ENCODE measurements around the gene GRAMD1A.
"Not testable (repeated sequence)": the region's sequence is repeated elsewhere in the genome, so short reads cannot be mapped to it uniquely, and the experiment has no call there.

GRAMD1A gene

DNA sequence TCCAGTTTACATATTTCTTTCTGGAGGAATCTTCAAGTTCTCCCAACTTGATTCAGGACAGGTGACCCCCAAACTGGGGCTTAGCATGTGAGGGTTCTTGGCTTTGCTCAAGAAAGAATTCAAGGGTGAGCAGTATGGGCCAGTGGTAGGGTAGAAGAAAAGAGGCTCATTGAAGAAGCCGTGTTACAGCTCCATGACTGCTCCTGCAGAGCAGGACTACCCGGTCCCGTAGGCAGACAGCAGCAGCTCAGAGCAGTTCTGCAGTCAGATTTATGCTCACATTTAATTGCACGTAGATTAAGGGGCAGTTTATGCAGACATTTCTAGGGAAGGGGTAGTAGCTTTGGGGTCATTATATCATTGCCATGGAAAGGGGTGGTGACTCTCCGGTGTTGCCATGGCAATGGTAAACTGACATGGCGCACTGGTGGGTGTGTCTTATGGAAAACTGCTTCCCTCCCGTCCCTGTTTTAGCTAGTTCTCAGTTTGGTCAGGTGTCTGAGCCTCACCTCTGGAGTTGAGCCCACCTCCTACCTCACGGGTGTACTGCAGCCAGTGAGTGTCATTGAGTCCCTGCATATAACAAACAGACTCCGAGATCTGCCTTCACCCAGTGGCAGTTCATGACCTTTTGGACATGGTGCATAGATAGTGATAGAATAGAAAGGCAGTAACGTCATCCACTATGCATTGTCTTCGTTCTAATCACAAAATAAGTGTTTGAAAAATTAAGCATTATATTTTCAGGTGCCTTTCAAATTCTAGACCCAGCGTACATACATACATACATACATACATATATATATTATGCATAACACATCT is 20.1 kb upstream of the GRAMD1A start:
- DNase-seq (ENCODE audit: low read depth), result no peak

- DNase-seq (ENCODE audit: low read depth), result no peak
These were observed 17.8 kb upstream of the GRAMD1A start for GRCh38 chr19:34982275-34982674.

- no peak for DNase-seq (ENCODE audit: low read depth)
These were observed 16.3 kb upstream of the GRAMD1A start for GRCh38 chr19:34983786-34984185.

GRCh38 chr19:34984287-34984686 is 15.8 kb upstream of the GRAMD1A start:
- no peak for DNase-seq (ENCODE audit: low read depth)

GRCh38 chr19:34985249-34986022 is 14.7 kb upstream of the GRAMD1A start:
- DNase-seq (ENCODE audit: low read depth), result no peak

DNA sequence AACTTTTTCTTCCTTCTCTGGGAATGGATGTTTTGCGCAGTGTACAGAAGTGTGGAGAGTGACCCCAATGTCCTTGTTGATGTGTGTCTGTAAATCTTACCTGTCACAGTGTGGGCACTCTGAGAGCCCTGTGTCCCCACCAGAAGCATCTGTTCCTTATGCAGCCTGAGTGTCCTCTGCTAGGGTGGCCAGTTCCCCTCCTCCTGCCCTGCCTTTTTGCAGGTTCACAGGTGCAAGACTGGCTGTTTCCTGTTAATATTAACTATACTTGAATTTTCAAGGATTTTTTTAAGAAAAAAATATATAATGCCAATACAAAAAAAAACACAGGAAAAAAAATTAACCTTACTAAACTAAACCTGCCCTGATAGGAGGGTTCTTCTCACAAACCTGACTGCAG is 12.0 kb upstream of the GRAMD1A start:
- no peak for DNase-seq (ENCODE audit: low read depth)

DNA sequence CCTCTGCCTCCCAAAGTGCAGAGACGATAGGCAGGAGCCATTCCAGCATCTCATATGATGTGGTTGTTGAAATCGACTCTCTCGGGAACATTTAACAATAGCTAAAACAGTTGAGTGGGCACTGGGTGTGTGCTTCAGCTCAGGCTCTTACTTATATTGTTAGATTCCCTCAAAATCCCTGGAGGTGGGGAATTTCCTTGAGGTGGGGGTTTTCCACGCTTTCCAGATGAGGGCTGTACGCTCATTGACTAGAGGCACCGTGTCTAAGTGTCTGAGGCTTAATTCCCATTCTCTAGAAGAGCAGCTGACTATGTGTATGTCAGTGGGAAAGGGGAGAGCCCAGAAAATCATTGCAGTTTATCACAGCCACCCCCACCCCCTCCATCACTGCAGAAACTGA is 10.8 kb upstream of the GRAMD1A start:
- no peak for DNase-seq (ENCODE audit: low read depth)

DNA sequence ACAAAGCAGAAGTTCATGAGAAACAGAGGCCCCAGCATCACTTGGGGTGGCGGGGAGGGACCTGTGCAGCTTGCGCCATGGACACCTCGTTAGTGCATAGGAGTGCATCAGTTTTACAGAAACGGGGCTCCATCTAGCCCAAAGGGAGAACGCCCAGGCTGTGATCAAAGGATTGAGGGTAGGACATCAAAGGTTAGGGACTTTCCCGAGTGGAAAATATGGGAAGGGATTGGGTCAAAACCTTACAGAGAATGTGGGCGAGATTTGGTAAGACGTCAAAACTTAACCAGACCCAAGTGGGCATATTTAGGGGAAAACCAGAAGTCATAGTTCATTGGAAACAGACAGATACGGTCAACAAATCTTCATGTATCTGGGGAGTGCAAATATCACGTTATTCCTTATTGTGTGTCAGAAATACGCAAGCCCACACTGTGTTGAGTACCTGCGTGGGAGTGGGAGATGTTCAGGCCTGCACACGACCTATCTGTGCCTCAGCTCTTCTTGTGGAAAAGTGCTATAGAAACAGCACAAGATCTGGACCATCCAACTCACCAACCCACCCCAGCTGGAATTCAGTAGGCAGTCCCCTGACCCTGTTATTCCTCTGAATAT is 9.4 kb upstream of the GRAMD1A start:
- no peak for DNase-seq (ENCODE audit: low read depth)

GRCh38 chr19:34991542-34992333 is 8.4 kb upstream of the GRAMD1A start:
- no peak for DNase-seq (ENCODE audit: low read depth)

GRCh38 chr19:34992582-34992981 is 7.5 kb upstream of the GRAMD1A start:
- not testable (repeated sequence) for DNase-seq (ENCODE audit: low read depth)

DNA sequence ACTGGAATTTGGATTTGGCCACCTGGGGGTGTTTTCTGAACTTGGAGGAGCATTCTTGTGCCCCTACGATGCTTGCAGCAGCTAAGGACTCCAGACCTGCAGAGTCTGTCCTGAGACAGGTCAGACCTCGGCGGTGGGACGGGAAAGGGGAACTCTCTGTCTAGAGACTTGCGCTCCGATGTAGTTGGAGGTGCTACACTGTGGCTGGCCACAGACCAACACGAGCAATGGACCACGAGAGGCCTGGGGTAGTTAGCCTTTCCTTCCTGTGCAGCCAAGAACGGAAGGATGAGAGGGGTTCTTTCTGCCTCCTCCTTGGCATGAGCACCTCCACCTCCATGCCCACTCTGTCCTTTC is 5.9 kb upstream of the GRAMD1A start:
- no peak for DNase-seq (ENCODE audit: low read depth)

- no peak for DNase-seq (ENCODE audit: low read depth)
These were observed 5.2 kb upstream of the GRAMD1A start for GRCh38 chr19:34994643-34995541.

DNA sequence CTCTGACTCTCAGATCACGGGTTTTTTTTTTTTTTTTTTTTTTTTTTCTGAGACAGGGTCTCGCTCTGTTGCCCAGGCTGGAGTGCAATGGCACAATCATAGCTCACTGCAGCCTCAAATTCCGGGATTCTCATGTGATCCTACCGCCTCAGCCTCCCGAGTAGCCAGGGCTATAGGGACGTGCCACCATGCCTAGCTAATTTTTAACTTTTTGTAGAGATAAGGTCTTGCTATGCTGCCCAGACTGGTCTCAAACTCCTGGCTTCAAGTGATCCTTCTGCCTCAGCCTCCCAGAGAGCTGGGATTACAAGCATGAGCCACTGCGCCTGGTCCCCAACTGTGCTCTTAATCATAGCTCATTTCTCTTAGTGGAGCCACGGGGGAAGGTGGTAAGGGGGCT is 4.6 kb upstream of the GRAMD1A start:
- DNase-seq (ENCODE audit: low read depth), result no peak

GRCh38 chr19:34997071-34997617 is 3.0 kb upstream of the GRAMD1A start:
- no peak for DNase-seq (ENCODE audit: low read depth)

- not testable (repeated sequence) for DNase-seq (ENCODE audit: low read depth)
These were observed 1.9 kb upstream of the GRAMD1A start for GRCh38 chr19:34998224-34998623.

DNA sequence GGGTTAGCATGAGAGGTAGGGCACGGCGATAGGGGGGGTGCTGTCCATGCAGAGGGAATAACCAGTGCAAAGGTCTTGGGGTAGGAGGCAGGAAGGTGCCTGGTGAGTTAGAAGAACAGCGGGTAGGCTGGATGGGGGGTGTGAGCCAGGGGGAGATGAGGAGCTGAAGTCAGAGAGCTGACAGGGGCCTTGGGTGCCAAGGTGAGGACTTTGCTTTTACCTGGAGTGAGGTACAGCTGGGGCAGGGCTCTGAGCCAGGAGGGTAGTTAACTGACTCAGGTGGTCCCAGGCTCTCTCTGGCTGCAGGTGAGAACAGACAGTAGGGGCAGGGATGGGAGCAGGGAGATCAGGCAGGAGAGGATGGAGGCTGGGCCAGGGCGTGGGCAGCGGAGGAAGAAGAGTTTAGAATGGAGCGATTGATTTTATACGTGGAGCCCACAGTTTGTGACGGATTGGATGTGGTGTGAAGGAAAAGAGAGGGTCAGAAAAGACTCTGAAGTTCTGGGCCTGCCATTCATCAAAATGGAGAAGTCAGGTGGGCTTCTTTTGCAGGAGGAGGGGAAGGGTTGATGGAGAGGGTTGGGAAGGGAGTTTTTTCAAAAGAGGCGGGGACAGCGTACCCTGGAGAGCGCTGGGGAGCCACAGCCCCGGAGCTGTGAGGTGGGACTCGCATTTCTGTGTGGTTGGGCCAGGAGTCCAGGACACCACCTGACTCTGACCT is 1.2 kb upstream of the GRAMD1A start:
- no peak for DNase-seq (ENCODE audit: low read depth)

DNA sequence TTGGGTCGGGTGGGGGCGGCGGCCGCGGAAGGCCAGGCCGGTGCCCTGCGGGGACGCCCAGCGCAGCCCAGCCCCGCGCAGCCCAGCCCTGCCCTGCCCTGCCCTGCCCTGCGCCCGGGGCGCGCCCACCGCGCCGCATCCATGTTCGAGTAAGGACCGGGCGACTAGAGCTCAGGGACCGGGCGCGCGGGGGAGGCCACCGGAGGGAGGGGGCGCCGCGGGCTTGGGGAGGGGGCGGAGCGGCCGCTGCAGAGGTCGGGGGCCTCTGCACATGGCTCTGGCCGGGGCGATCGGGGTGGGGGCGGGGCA is 169 bp downstream of the GRAMD1A start:
- DNase-seq (ENCODE audit: low read depth), result no peak

DNA sequence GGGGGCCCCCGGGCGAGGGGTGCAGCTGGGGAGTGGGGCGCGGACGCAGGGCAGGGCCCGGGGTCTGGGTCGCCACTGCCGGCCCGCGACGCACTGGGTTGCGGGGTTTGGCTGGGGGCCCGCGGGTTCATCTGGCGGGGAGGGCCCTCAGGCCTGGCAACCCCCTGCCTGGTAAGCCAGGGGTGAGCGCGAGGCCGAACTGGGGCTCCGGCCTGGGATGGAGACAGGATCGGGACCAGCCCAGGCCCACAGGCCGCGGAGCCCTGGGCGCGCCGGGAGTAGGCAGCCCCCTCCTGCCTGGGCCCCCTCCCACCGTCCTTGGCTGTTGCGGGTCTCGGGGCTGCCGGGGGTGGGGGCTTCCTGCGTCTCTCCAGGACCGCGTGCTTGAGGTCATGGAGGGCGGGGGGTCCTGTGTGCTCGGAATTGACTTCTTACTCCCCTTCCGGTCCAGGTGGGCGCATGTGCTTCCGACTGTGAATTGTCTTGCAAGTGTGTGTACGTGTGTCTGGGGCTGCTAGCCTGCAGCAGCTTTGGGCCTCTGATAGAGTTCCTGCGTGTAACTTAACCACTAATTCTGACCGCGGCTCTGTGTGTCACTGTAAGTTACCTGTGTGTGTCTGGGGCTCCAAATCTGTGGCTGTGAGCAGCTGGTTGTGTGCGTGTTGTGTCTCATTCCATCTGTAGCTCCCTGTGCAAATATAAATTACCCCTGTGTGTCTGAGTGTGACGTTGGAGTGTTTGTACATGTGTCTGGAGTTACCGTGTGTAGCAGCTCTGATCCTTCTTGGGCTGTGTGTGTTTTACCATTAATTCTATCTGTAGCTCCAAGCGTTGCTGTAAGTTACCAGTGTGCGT is 751 bp downstream of the GRAMD1A start:
- no peak for DNase-seq (ENCODE audit: low read depth)

DNA sequence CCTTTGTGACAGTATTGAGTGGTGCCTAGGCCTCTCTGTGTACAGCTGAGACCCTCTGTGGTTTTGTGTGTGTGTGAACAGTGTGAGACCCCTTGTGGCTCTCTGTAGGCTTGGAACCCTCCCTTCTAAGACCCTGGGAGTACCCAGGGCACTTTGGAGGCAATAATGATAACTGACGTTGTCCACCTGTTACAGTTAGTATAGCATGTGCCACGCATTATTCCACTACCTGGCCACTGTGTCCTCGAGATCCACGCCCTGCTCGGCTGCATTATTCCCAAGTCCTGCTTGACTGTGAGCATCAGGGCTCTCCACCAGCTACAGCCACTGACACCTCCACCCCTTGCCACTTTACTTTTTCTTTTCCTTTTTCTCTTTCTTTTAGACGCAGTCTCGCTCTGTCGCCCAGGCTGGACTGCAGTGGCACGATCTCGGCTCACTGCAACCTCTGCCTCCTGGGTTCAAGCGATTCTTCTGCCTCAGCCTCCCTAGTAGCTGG is 2.0 kb downstream of the GRAMD1A start:
- DNase-seq (ENCODE audit: low read depth), result no peak

All from stimulated activated CD8-positive, alpha-beta memory T cell treated with anti-CD3 and anti-CD28 coated beads, Interleukin-15, amount 100 ng/mL, for 1 hour (primary cell).